Esophagus squamous epithelium (tissue), 5 donors: ENCODE data around the gene TAS2R60. TPM values are rescaled to one million over a fixed set of nuclear protein-coding genes. Genes with fewer than 3 reads are reported as not detected.
"Not testable (repeated sequence)": the region's sequence is repeated elsewhere in the genome, so short reads cannot be mapped to it uniquely, and the experiment has no call there.

ENCODE experiments used
- DNase-seq: peaks from one replicate; lab custom pipeline; 2025; lab: John Stamatoyannopoulos, UW
- H3K27ac ChIP-seq, 4 donors: fragments of 200-600 bp; sonication (generic); one replicate each; pipeline ENCODE4 v1.5.1; 2016 to 2019; ENCODE audit warnings: mild to moderate bottlenecking in 1 of 4
- H3K27me3 ChIP-seq, 4 donors: fragments of 200-600 bp; sonication (generic); 1 replicate in 3 of 4; 2 replicates in 1 of 4; pipeline versions ENCODE4 v1.5.1 to v1.6.0; 2017 to 2021; ENCODE audit warnings: antibody characterized with exemption in 1 of 4
- H3K36me3 ChIP-seq, 3 donors: fragments of 200-600 bp; sonication (generic); one replicate each; pipeline ENCODE4 v1.5.1; 2016 to 2019
- H3K4me1 ChIP-seq, 3 donors: fragments of 200-600 bp; sonication (generic); one replicate each; pipeline ENCODE4 v1.5.1; 2017 to 2019
- H3K4me3 ChIP-seq, 4 donors: fragments of 200-600 bp; sonication (generic); 1 replicate in 3 of 4; 2 replicates in 1 of 4; pipeline ENCODE4 v1.5.1; 2016 to 2019; ENCODE audit warnings: mild to moderate bottlenecking in 2 of 4, moderate library complexity in 1 of 4
- H3K9me3 ChIP-seq, 3 donors: fragments of 200-600 bp; sonication (generic); one replicate each; pipeline ENCODE4 v1.5.1; 2016 to 2019
- POLR2A ChIP-seq, 4 donors: fragments of 450-650 bp; IDR thresholded peaks; one replicate each; pipeline ENCODE4 v1.6.1; 2017; ENCODE audit warnings: antibody characterized with exemption in 4 of 4, mild to moderate bottlenecking in 4 of 4, moderate library complexity in 3 of 4
- WGBS, 2 donors: methylation state at CpG; one replicate each; pipeline ENCODE4 v1.1.5; 2018; 5-methylcytosine and 5-hydroxymethylcytosine counted together
- intact Hi-C: fragments of 100-400 bp; cut with DNase I; formaldehyde crosslinking; loops from one replicate; pipeline ENCODE4 v1.15.0; 2022
- total RNA-seq, 4 donors: library from RNA; depleted of rRNA; stranded (reverse); fragments of >200 nt; gene quantifications; one replicate each; pipeline ENCODE4 v1.1.0, GENCODE V29; 2016
- TF ChIP-seq, protein P1 (sequence below), 6 experiments: fragments of 450-650 bp in 4 of 6; fragments of 200-600 bp in 2 of 6; sonication (generic) in 2 of 6; IDR thresholded peaks; one replicate each; pipeline ENCODE4 v1.5.1; 2016 to 2019; ENCODE audit warnings: antibody characterized with exemption in 6 of 6, mild to moderate bottlenecking in 4 of 6, moderate library complexity in 4 of 6
- donor health status: DM: yes; HTN: yes; CAD: no.

TAS2R60 gene
- total RNA-seq, 4 donors from 2014 or later, result not detected

DNA sequence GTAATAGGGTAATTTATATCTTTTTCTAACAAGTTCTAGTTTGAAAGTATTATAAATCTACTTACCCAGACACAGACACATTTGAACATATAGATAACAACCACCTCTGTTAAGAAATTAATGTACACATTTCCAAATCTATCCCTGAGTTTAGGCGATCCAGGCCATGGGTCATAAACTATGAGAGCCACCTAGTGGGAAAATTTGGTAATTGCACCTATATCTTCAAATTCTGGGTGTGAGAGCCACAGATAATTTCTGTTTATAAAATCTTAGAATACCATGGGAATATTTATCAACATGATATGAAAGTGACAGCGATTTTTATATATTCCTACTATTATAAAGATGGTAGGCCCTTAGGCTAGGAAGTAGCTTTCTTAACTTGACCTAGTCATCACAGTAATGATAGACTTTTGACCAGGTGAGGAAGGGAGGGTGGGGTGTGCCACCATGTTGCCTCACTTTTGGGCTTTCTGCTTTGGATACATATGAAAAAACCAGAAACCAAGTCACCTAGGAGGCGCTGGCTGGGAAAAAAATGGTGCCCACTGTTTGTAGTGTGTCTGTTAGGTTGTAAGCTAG lies 26.6 kb upstream of the TAS2R60 start:
- H3K27me3 ChIP-seq, result no peaks in the 10 kb centered on the region

DNA sequence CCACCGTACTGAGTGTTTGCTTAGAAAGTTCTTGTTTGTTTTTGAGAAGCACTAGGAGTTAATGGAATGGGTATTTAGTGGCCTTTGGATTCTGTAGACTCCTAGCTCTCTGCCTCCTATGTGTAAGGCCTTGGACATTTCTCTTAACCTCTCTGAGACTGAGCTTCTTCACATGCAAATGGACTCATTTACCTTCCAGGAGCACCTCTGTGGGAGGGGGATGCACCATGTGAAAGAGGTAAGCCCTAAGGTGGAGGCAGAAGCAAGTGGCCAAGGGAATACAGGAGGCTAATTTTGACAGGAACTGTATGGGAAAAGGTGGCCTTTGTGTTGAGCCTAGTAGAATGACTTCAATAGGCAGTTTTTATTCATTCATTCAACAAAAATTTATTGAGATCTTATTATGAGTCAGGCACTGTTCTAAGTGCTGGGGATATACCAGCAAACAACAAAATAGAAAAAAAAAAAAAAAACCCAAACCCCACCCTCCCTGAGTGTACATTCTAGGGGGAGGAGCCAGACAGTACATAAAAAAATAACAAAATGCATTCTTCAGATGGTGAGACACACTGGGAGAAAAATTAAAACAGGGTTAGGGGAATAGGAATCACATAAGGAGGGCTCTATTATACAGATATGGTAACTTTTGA lies 25.4 kb upstream of the TAS2R60 start:
- no peaks in the 10 kb centered on the region for H3K27me3 ChIP-seq
- H3K4me3 ChIP-seq, result no peak overlapping the region
- H3K36me3 ChIP-seq, result no peaks in the 10 kb centered on the region
- H3K27ac ChIP-seq, result peak overlapping the region in 3 of 4 donors; percentile 26 to 67 (median 61)
- no peaks in the 10 kb centered on the region for H3K9me3 ChIP-seq
- intact Hi-C loops, result loop anchor here (5.0 kb wide), 1 partner anchor 176 kb away; no protein-coding TSS in a partner anchor
- no peak for DNase-seq
- peaks cover 0 to 50% (median 9%) of the 10 kb centered on the region in 3 donors for H3K4me1 ChIP-seq
- WGBS, 2 donors, result 23 to 57% methylated on average over 1 of the region's 1 CpG
- TF ChIP-seq, protein P1, sequence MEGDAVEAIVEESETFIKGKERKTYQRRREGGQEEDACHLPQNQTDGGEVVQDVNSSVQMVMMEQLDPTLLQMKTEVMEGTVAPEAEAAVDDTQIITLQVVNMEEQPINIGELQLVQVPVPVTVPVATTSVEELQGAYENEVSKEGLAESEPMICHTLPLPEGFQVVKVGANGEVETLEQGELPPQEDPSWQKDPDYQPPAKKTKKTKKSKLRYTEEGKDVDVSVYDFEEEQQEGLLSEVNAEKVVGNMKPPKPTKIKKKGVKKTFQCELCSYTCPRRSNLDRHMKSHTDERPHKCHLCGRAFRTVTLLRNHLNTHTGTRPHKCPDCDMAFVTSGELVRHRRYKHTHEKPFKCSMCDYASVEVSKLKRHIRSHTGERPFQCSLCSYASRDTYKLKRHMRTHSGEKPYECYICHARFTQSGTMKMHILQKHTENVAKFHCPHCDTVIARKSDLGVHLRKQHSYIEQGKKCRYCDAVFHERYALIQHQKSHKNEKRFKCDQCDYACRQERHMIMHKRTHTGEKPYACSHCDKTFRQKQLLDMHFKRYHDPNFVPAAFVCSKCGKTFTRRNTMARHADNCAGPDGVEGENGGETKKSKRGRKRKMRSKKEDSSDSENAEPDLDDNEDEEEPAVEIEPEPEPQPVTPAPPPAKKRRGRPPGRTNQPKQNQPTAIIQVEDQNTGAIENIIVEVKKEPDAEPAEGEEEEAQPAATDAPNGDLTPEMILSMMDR (IDR thresholded peaks at IDR 0.05), result no peak
- TF ChIP-seq POLR2A (IDR thresholded peaks at IDR 0.05), result no peak

More for the DNA sequence above, 26.6 kb upstream of the TAS2R60 start:
- H3K4me1 ChIP-seq, result peaks cover 5 to 62% (median 9%) of the 10 kb centered on the region in 3 donors
- WGBS, 2 donors, result 0 to 2% methylated on average over 3 of the region's 3 CpGs
- H3K27ac ChIP-seq, result peak overlapping the region; percentile 70 to 82 (median 76)
- no peaks in the 10 kb centered on the region for H3K9me3 ChIP-seq
- TF ChIP-seq, protein P1 (IDR thresholded peaks at IDR 0.05), result peak; percentile 70 to 85 (median 80)
- no peak for TF ChIP-seq POLR2A (IDR thresholded peaks at IDR 0.05)
- intact Hi-C loops, result loop anchor here (5.0 kb wide), 1 partner anchor 174 kb away; no protein-coding TSS in a partner anchor
- peak overlapping the region in 1 of 4 donors; percentile 6 for H3K4me3 ChIP-seq
- H3K36me3 ChIP-seq, result no peaks in the 10 kb centered on the region
- DNase-seq, result no peak

DNA sequence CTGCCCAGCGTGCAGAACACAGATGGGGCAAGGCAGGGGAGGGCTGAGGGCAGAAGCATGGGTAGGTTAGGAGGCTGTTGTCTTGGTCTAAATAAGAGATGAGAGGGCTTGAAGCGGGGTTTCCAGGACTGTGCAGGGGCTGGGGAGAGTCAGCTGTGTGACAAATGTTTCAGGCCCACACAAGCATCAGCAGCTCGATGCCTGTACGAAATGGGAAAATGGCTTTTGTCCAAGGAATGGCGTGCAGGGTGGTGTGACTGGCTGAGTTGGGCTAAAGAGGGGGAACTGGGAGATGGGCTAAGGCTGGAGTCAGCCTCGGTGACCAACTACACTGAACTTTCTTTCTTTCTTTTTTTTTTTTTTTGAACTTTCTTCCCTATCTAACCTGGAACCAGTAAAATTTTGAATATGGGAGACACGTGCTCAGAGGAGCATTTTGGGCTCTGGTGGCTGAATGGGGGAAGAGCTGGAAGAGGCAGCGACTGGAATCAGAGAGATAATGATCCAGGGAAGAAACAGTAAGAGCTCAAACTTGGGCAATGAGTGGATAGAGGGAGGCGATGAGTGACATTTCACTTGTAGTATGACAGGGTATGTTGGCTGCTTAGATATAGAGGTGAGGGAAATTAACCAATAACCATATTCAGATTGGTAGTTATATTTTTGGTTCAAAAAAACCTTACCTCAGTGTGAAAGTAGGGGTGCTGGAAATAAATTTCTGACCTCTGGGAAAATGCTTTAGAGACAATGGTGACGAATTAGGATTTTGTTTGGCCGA lies 24.4 kb upstream of the TAS2R60 start:
- H3K27ac ChIP-seq, result no peak overlapping the region
- H3K36me3 ChIP-seq, result no peaks in the 10 kb centered on the region
- H3K27me3 ChIP-seq, result no peaks in the 10 kb centered on the region
- TF ChIP-seq, protein P1 (IDR thresholded peaks at IDR 0.05), result no peak
- TF ChIP-seq POLR2A (IDR thresholded peaks at IDR 0.05), result no peak
- intact Hi-C loops, result loop anchor here (5.0 kb wide), 1 partner anchor 177 kb away; no protein-coding TSS in a partner anchor
- WGBS, 2 donors, result 64 to 66% methylated on average over 11 of the region's 11 CpGs
- H3K4me1 ChIP-seq, result peaks cover 0 to 42% (median 4%) of the 10 kb centered on the region in 3 donors
- H3K4me3 ChIP-seq, result no peak overlapping the region
- no peak for DNase-seq
- H3K9me3 ChIP-seq, result no peaks in the 10 kb centered on the region

DNA sequence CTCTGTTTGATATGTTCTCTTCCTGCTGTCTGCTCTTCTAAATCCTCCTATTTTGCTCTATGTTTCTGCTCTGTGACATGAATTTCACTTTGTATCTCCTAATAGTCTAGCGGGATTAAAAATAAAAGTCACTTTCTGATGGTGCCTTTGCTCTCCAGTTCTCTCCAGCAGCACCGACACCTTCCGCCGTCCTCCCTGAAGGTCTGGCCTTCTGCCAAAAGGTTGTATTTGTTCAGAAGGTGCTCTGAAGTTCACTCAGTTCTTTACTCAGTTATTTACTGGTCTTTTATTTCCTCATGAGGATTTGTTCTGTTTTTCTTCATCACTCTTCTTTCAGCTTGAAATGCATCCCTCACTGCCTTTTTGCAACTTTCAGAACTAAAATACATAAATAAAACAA lies 23.4 kb upstream of the TAS2R60 start:
- Histone ChIP-seq H3K4me3 (no peak overlapping the region), H3K27me3 (no peaks in the 10 kb centered on the region), H3K36me3 (no peaks in the 10 kb centered on the region), H3K4me1 (peaks cover 0 to 35% (median 4%) of the 10 kb centered on the region in 3 donors), H3K27ac (no peak overlapping the region), H3K9me3 (no peaks in the 10 kb centered on the region)
- TF ChIP-seq POLR2A (IDR thresholded peaks at IDR 0.05), result no peak
- TF ChIP-seq, protein P1 (IDR thresholded peaks at IDR 0.05), result no peak
- 39 to 40% methylated on average over 4 of the region's 4 CpGs for WGBS, 2 donors
- DNase-seq, result no peak
- intact Hi-C loops, result loop anchor here (5.0 kb wide), 1 partner anchor 178 kb away; no protein-coding TSS in a partner anchor

DNA sequence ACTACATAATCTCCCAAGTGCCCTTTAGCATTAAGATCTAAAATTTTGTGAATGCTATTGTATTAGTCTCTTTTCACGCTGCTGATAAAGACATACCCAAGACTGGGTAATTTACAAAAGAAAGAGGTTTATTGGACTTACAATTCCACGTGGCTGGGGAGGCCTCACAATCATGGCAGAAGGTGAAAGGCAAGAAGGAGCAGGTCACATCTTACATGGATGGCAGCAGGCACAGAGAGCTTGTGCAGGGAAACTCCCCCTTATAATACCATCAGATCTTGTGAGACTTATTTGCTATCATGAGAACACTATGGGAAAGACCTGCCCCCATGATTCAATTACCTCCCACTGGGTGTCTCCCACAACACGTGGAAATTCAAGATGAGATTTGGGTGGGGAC lies 22.6 kb upstream of the TAS2R60 start:
- not testable (repeated sequence) for H3K27me3 ChIP-seq, DNase-seq

More for the DNA sequence above, 22.6 kb upstream of the TAS2R60 start:
- H3K4me3 ChIP-seq, H3K9me3 ChIP-seq, H3K27ac ChIP-seq, H3K36me3 ChIP-seq, intact Hi-C loops: not testable (repeated sequence)
- peaks cover 0 to 28% (median 4%) of the 10 kb centered on the region in 3 donors for H3K4me1 ChIP-seq
- WGBS, 2 donors, result 57 to 59% methylated on average over 3 of the region's 3 CpGs
